ENCODE measurements around the gene ZXDC.

Gene ZXDC

DNA sequence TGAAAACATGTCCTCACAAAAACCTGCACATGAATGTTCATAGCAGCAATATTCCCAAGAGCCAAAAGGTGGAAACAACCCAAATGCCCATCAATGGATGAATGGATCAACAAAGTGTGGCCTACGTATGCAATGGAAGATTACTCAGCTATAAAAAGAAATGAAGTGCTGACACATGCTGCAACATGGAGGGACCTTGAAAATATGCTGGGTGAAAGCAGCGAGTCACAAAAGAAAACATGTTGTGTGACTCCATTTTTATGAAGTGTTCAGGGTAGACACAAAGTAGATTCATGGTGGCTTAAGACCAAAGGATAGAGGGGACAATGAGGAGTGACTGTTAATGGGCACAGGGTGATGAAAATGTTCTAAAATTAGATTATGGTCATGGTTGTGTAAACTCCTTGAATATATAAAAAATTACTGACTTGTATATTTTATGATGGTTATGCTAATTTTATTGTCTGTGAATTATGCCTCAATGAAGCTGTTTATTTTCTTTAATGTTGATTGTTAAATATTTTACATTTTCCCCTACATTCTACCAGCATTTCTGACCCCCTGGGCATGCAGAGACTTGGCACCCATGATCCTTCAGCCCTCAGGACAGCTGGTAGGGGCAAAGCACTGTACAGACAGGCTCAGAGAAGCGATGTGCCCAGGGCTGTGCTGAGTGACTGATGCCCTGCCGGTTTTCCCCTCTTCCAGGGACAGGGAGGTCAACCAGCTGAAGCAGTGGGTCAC, 43.2 kb downstream of the ZXDC start:
- DNase-seq: no peak

DNA sequence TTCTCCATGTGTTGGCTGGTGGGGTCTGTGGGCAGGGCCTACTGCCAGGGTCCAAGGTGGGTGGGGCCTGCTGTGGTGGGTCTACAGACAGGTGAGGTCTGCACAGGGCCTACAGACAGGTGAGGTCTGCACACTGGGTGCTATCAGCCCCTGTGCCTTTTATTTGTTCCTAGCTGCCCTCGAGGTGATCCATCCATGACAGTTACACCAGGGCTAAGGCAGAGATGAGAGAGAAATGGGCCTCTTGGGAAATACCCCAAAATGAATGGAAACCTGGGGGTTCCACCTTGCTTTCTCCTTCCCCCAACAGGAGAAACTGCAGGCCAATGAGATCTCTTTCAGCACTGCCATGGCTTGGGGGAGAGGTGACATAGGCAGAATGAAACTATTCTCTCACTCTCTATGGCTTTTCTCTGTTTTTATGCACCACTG, 44.6 kb downstream of the ZXDC start:
- no peak for DNase-seq

DNA sequence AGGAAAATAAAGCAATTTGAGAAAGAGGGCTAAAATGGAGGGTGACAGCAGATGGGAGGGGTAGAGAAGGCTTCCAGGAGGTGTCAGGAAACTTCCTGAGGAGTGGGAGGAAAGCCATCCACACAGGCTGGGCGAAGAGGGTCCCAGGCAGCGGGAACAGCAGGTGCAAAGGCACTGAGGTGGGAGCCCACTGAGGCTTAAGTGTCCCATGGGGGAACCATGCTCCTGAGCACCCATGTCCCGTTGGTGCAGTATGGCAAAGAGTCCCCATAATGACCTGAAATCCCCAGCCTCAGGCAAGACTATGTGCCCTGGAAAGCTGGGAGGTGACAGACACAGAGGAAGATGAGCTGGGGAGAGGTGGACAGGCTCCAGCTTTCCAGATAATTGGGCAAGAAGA, 50.9 kb downstream of the ZXDC start:
- no peak for DNase-seq

DNA sequence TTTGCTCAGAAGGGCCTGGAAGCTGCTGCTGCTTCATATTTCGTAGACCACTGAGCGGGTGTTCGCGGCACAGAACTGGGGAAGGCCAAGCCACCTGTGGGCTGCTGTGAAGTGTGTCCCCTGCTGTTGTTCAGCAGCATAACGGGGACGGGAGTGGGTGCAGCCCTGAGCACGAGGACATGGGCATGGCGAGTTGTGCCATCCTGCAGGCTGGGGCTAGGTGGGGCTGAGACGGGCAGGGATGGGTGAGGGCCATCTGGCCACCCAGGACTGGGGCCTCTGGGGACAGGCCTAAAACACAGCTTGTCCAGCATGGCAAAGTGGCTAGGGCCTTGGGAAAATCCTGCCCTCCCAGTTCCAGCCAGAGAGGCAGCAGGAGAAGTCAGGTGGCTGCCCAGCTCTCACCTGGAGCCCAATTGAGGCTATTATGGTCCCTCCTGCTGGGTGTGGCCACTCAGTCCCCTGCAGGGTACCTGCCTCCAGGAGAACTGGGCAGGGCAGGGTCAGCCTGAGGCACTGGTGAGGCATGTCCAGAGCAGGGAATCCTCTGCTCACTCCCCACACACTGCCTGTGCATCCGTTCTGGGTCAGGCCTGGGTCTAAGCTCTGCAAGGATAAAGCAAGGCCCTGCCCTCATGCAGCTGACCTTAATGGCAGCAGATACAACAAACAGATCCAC, 51.5 kb downstream of the ZXDC start:
- DNase-seq: no peak

DNA sequence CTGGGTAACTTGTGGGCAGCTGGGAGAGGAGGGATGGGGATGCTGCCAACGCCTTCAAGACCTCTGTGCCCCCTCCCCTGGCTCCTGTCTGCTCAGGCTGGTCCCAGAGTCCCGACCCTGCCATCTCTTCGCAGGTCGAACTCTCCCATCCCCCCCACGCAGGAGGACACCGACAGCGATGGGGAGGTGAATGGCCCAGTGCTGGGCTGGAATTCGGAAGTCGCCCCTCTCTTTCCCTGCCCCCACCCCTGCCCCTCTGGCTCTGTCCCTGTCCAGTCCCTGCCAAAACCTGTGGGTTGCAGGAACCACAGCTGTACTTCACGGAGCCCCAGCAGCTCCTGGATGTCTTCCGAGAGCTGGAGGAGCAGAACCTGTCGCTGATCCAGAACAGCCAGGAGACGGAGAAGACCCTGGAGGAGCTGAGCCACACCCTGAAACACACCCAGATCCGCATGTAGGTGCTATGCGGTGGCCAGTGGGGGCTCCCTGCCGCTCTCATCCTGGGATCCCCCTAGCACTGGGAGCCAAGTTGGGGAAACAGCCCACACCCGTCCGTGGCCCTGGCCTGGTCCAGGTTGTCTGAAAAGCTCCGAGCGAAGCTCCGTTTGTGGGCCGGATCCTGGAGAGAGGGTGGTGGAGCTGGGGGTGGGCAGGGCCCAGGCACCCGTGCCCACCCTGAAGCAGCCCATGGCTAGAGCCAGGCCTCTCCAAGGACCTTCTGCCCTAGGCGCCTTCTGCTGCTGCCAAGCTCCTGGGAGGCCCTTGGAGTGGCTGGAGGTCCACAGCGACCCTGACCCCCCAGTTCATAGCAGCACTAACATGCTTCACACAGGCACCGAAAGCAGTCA, 52.3 kb downstream of the ZXDC start:
- no peak for DNase-seq

DNA sequence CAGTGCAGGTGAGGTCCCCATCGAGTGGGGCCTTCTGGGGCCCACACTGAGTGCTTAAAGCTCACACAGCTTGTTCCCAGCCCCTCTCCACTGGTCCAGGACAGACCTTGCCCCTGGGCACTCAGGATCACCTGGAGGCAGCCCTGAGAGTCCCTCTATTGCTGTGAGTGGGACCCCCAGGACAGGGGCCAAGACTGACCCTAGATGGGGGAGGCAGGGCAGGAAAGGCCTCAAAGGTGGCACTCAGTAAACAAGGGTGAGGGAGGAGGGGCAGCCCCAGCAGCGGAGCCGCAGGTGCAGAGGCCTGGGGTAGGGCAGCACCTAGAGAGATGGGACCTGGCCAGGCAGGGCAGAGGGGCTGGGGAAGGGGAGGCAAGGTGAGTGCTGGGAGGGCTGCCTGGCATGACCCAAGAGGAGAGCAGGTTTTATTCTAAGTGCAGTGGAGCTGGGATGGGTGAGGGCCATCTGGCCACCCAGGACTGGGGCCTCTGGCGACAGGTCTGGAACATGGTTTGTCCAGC, 53.1 kb downstream of the ZXDC start:
- DNase-seq: no peak

DNA sequence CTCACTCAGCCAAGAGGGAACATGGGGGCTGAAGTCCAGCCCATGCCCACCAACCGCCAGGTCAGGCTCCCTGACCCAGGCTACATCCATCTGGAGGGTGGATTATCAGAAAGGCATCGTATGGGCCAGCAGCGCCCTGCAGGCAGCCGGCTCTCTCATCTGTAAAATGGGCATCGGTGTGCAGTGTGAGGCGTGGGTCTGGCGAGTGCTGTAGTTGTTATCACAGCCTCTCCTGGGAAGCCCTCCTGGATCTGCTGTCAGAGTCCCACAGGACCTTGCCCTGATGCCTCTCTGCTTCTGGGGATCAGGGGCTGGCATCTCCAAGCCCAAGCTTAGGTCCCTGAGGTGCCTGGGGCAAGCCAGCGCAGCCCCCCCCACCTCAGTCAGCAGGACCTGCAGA, 53.6 kb downstream of the ZXDC start:
- no peak for DNase-seq

DNA sequence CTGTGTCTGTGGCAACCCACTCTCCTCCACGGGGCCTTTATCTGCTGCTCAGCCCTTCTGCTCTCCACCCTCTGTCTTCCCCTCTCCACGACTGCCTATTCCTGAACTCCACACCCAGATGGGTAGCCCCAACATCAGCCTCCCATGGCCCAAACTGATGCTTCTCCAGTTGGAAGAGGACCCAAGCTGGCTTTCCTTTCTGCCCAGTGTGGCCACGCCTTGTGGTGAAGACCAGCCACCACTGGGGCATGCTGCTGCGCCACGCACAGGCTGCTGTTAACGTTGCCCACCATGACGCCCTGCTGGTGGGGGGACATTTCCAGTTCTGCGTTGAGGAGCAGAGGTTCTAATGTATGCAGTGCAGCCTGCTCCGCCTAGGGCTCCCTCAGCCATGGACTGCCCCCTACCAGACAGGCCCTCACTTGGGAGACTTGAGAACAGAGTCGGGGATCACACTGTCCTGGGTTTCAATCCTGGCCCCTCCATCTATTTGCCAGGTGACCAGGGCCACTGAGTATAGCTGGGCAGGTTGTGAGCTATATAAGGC, 54.0 kb downstream of the ZXDC start:
- no peak for DNase-seq

DNA sequence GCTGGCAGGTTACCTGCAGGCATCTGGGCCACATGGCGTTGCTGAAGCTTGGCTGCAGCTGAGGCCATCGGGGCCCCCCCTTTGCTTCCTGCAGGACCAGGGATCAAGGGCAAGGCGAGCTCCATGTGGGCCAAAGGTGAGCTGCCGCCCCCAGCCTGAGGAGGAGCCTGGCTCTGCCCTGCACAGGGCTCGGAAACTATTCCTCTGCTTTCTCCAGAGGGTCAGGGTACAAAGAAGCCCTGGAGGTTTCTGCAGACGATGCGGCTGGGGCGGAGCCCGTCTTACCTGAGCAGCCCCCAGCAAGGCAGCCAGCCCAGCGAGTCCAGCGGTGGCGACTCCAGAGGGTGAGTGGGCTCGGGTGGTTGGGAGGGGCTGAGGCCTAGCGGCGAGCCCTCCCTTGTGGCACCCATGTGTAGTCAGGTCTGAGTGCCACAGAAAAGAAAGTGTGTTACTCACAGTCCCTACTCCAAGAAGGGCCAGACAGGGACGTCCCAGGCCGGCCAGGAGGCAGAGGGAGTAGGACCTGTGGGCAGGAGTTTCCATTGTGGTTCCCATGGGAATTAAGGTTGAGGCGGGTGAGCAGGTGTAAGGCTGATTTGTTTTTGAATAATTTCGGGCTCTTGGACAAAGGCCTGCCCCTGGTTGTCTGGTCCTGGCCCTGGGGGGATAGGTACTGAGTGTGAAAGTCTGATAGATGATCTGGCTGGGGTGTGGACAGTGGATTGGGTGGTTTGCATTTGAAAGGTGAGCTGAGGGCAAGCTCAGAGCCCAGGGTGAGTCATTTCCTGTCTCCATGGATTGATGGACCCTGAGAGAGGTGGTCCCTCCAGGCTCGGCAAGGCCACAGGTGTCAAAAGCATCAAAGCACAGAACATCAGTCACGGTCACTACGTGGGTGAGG, 55.6 kb downstream of the ZXDC start:
- no peak for DNase-seq

DNA sequence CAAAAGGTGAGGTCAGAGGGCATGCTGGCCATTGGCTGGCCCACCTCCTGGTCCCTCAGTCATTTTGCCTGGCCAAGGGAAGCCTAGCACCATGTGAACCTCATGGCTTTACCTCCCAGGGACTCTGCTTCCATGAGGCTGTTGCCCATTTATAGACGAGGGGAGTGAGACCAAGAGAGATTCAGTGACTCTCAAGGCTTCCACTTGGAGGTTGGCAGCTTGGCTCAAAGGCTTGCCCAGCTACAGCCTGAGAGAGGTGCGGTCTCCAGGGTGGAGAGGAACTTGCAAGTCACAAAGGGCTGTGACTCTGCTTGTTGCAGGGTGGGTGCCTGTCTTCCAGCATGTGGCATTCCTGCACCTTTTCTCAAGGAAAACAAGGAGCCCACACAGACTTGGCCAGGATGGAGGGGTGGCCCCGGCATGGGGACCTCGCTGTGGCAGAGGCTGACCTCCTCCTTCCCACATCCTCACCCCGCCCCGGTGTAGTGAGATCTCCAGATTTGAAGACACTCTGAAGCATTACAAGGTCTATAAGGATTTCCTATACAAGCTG, 56.5 kb downstream of the ZXDC start:
- DNase-seq: no peak

DNA sequence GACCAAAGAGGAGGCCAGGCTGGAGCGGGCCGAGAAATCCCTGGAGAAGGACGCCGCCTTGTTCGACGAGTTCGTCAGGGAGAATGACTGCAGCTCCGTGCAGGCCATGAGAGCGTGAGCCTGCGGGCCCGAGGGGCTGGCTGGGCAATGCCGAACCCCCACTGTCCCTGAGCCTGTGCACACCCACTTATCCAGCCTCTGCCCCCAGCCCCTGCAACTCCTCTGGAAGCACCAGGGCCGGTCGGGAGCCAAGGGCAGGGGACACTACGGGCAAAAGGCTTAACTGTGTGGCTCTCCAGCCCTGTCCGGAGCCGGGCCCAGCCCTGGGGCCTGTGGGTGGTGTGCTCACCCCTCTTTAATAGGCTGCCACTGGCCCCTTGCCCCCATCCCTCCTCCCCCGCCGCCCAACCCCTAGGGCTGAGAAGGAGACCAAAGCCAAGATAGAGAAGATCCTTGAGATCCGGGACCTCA, 57.0 kb downstream of the ZXDC start:
- no peak for DNase-seq

DNA sequence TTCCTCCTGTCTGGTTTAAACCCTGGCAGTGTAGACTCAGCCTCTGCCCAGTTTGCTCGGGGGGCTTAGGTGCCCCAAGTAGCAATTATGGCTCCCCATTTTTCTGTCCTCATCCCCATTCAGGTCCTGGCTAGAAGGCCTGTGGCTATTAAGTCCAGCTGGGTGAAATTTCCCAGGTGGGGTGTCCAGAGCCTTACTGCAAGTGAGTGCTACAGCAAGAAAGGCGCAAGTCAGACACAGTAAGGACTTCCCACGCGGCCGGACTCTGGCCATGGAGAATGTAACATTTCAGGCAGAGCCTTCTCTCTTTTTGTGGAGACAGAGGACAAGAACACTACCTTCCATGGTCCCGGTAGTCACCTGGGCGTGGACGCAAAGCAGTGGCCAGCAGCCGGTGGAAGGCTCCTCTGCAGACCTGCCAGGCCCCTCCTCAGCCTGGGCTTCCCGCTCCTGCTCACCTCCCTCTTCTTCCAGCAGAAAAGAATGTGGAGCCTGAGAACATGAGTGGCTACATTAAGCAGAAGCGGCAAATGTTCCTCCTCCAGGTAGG, 57.6 kb downstream of the ZXDC start:
- DNase-seq: no peak

DNA sequence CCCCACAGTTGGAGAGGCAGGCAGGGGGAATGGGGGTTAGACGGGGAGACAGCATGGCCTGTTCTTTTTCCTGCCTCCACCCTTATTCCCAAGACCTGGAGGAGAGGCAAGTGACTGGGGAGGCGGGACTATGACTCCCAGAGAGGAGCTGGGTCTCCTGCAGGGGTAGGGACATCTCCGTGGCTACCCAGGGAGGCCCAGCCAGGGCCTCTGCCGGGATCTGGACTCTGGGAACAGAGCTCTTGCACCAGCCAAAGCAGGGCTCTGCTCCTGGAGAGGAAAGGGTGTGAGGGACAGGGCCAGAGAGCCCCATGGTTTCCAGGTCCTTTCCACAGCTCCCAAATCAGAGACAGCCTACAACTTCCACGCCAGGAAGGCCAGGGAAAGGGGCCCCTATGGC, 58.2 kb downstream of the ZXDC start:
- DNase-seq: no peak

DNA sequence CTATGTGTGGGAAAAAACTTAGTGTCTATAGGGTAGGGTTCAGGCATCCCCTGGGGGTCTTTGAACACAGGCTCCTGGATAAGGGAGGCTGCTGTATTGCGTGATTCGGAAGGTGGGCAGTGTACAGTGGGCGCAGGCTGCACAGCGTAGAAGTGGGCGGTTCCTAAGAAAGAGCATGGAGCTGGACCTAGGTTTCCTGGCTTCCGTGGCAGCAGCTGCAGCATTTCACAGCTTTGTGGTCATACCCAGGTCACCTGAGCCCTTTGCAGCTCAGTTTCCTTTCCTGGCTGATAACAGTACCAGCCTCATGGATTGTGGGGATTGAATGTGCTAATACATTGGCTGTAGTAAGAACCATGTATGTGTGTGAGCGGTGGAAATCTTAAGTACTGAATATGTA, 58.7 kb downstream of the ZXDC start:
- DNase-seq: no peak

DNA sequence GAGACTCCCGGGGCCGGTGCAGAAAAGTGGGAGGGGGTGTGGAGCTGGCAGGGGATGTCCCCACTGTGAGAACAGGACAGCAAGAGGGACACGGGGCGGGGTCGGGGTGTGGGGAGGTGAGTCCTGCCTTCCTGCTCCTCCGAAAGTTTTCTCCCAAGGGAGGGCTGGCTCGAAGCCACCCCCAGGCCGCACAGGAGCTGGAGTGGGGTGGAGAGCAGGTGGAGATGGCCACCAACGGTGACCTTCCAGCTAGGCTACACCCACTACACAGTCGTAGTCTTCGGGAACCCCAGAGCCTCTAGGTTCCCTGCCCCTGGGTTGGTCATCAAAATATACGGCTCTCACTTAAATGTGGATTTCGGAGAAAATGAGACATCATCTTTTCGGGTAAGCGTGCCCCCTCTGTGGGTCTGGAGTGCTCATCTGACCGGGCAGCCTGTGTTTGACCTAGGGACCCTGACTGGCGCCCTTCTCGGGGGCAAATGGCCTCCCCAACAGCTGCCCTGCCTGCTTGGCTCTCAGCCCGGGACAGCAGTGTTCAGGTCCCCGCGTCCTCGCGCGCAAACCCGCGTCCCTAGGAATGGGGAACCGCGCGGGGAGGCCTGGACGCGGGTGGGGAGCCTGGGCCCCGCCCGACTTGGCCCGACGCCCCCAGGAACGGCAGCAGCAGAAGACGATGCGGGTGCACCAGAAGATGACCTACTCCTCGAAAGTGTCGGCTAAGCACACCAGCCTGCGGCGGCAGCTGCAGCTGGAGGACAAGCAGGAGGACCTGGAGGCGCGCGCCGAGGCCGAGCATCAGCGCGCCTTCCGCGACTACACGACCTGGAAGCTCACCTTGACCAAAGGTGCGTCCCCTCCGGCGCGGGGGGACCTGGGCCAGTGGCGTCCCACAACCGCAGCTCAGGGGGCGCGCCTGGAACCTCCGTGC, 59.8 kb downstream of the ZXDC start:
- no peak for DNase-seq

DNA sequence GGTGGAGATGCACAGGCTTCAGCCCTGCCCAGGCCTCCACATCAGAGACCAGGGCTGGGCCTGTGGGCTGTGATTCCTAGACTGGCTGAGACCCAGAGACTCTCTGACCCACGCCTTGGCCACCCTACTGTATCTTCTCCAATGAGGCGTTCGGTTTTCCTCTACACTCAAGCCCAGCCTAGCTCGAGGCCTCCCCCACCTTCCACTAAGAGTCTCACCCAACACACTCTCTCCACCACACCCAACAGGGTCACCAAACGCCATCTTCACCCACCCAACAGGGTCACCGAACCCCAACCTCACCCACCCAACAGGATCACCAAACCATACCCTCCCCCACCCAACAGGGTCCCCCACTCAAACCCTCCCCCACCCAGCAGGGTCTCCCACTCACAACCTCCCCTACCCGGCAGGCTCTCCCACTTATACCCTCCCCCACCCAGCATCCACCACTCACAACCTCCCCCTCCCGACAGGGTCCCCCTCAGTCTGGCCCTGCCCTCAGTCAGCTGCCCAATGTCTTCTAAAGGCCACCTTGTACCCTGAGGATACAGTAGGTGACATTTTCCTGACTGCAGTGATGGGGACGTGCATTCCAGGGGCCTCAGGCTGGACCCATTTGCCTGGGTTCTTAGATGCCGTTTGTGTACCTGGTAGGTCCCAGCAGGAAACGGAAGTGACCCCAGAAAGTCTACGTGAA, 60.6 kb downstream of the ZXDC start:
- DNase-seq: no peak

DNA sequence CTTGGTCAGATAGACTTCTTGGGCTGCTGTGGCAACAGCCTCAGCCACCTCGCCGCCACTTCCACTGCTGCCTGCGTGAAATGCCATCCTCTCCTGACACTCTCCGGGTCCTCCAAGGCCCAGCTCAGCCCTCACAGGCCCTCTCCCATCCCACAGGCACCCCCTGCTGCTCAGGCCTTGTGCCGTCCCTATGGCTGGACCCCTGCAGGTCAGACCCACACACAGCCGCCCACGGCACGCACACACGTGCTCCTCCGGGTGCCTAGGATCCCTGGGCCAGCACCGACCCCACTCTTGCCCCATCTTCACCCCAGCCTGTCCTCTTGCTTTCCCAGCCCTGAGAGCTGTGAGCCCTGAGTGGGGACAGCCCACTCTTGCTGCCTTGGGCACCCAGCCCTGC, 61.3 kb downstream of the ZXDC start:
- no peak for DNase-seq

DNA sequence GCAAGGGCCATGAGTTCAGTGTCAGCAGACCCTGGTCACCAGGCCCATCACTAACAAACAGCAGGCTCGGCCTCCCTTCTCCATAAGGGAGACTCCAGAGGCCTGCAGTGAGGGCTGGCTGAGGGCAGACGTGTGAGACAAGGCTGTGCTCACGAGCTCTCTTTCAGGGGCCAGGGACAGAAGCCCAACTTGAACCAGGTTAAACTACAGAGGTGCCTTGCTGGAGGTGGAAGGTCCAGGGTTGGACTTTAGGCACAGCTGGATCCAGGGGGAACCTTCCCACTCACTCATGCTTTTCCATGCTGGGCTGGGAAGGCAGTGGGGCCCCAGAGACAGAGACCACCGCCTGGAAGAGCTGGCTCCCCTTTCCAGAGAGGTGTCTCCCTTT, 62.0 kb downstream of the ZXDC start:
- DNase-seq: no peak

DNA sequence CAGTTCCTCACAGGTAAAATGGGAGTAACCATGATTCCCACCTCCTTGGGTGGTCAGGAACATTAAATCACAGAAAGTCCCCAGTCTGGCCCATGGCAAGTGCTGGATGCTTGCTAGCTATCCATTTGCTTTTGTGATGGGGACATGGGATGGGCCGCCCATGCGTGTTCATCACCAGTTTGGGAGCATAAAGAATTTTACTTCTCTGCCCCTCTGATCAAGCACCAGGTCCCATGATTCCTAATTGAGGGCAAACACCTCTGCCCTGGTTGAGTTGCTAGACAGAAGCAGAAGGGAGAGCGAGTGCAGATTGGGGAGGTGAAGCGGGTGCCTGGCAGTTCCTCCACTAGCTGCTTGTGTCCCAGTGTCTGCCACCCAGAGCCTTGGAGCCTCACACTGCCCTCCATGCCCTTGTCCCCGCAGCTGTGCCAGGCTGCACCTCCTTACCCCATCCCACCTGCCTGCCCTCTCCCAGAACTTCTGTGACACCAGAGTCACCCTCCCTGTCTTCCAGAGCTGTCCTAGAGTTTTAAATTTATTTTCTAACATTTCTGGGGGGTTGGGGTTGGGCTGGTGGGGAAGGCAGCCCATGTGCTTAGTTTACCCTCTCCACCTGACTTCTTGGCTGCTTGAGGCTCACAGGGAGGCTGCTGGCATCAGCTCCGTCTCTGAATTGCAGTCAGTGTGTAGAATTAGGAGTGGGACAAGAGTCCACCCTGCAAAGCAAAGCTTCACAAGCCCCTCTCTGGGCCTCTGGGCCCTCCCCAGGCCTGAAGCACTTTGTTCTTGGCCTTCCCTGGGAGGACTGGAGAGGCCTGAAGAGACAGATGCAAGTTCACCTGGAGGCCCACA, 62.6 kb downstream of the ZXDC start:
- no peak for DNase-seq
